GM19240 (cell line): Measurements from ENCODE around the gene LRP1B.
"Not testable (repeated sequence)": the region's sequence is repeated elsewhere in the genome, so short reads cannot be mapped to it uniquely, and the experiment has no call there.

ENCODE experiments used
- DNase-seq: peaks from one replicate; pipeline ENCODE4 v3.0.0; 2011; ENCODE audit warnings: low spot score; ENCODE audit not compliant: insufficient read length

The LRP1B gene

DNA sequence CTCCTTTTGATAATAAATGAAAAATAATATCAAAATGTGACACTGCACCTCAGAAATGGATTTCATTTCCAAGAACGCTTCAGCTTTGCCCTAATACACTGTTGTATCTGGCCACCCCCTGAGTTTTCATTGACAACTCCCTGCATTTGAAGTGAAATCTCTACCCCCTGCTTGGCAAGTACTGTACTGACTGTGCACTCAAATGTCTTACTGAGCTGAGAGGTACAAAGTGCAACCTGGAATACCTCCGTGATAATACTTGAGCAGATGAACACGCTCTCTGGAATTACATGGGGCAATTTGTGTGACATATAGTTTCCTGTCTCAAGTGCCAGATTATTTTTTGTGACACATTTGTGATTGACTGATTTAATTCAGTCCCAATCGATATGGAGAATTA is 231.1 kb downstream of the LRP1B start:
- no peak for DNase-seq

GRCh38 chr2:141889788-141890187 is 241.0 kb downstream of the LRP1B start:
- DNase-seq: no peak

DNA sequence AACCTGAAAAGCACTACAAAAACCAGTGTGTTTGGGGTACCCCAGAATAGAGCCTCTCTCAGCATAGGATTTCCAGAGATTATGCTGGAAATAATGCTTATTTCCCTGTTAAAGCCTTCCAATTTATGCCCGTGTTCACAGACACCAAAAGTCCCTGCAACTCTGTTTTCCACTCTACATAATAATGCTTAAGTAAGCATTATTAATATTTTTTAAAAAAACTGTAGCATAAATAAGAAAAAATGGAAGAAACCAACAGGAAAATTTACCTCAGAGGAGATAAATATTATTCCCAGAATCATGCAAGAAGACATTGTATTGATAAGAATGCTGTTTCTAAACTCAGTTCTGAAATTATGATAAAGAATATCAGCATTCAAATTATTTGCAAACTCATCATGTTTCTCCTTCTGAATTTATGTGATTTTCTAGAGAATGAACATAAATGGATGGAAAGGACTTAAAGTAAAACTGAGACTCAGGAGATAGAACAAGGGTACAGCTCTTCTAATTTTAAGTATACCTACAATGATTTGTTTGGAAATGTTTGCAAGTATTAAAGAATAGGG is 241.7 kb downstream of the LRP1B start:
- no peak for DNase-seq

DNA sequence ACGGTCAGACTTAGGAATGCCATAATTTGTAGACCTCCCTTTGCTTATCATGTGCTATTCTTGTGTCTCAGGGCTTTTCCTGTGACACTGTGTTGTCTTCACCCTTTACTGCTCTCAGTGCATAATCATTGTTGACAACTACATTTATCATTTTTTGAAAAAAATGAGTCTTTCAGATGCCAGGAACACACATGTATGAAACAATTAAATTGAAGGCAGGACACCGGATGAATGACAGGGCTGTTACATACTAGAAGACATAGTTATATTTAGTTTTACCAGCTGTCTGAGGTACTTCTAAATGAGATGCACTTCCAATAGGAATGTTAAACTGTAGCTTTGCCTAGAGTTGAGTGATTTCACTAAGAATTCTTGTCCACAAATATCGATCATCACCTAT is 243.5 kb downstream of the LRP1B start:
- DNase-seq: no peak

- DNase-seq: no peak
These were observed 252.8 kb downstream of the LRP1B start for GRCh38 chr2:141878016-141878415.

DNA sequence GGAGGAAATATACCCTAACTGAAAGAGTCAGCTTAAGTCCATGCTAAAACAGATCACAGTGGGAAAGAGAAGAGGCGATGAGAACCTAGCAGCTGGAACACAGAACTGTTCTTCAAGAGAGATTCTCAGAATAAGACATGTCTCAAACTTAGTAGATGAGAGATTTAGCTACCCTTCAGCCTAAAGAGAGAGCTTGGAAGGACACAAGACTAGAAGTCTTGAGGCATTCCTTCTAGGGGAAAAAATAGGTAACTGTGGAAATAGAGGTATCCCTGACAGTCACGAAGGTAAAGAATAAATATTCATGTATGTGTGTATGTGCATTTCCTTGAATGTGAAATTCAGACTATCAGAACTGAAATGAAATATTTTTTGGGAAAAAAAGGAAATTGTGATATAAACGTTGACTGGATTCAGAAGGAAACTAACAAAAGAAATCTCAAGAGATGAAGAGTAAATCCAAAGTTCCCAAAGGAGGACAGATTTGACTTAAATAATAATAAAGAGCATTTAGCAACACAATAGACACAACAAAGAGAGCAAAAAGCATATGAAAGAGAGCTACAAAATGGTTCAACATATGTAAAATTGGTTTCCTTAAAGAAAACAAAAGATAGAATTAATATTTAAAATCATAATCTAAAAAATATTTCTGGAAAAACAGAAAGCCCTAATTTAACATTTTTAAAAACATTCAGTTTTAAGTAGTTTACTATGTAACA is 258.7 kb downstream of the LRP1B start:
- DNase-seq: no peak

DNA sequence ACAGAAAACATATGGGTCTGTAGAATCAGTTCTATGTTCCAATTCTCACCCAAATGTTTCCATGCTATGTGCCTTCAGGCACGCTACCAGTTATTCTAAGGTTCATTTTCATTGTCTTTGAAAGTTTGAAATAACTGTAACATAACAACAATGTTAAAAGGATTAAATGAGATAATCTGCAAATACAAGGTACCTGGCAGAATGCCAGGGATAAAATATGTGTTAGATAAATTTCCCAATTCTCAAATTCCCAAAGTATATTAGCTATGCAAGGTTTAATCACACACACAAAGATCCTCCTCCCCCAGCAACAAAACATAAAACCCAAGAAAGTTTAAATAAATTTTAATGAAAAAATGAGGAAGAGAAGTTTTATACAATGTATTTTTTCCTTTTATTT is 261.2 kb downstream of the LRP1B start:
- DNase-seq: no peak

GRCh38 chr2:141863964-141864363 is 266.9 kb downstream of the LRP1B start:
- DNase-seq: no peak

- no peak for DNase-seq
These were observed 274.4 kb downstream of the LRP1B start for GRCh38 chr2:141856215-141856919.

DNA sequence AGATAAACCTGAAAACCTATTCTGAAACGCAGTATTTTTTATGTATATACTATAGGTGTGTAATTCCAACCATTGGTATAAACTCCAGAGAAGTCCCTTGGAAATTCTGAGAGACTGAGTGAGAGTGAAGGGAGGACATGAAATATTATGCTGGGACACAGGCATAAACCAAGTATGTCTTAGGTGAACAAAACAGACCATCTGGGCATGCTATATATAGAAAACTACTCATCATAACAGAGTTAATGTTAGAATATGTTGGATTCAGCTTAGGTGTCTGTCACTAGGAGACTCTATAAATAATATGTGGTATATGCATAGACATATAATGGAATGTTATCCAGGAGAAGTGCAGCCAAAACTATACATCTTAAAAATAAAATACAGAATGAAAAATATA is 282.6 kb downstream of the LRP1B start:
- no peak for DNase-seq

DNA sequence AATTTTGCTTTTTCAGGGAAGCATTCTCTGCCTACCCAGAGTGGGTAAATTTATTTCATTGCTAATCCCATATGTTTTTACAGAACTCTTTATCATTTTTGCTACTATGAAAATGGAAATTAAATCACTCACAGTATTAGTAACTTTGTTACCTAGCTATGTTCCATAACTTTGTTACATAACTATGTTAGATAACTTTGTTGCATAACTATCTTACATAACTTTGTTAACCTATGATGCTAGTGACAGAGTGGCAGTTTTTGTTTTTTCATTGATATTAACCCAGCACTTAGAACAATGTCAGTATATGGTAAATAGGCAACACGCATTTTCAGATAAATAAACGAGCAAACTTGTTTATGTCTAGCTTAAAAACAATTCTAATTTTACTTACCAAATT is 286.6 kb downstream of the LRP1B start:
- DNase-seq: no peak

DNA sequence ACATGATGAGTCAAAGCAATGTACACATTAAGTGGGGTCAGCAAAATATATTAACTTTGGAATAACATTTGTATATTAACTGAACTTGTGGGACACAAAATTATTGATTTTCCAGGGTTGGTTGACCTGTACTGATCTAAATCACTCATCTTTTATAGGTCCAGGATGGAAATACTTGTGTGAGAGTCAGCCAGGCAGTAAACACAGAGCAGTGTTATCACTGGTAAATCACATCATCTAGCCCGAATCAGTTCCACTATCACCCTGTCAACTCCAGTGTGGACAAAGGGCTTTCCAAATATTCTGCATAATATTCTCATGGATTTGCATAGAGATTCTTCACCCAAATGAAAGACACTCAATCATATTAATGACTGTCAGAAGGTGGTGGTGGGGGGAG is 295.7 kb downstream of the LRP1B start:
- no peak for DNase-seq

- DNase-seq: no peak
These were observed 302.1 kb downstream of the LRP1B start for GRCh38 chr2:141828761-141829160.

GRCh38 chr2:141824790-141825189 is 306.0 kb downstream of the LRP1B start:
- DNase-seq: no peak

DNA sequence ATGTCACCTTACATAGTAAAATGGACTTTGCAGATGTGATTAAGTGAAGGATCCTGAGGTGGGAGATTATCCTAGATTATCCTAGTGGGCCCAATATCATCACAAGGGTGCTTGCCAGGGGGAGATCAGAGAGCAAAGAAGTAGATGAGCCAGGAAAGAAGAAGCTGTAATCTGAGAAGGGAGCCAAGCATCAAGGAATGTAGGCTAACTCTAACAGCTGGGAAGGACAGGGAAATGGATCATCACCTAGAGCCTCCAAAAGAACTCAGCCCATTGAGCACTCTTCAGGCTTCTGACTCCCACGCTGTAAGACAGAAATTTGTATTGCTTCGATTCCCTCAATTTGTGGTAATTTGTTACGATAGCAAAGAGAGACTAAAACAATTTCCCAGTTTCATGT is 309.9 kb downstream of the LRP1B start:
- no peak for DNase-seq

- DNase-seq: not testable (repeated sequence)
These were observed 315.5 kb downstream of the LRP1B start for GRCh38 chr2:141815320-141815719.

GRCh38 chr2:141814150-141814549 is 316.7 kb downstream of the LRP1B start:
- DNase-seq: no peak

GRCh38 chr2:141810148-141810547 is 320.7 kb downstream of the LRP1B start:
- DNase-seq: no peak

DNA sequence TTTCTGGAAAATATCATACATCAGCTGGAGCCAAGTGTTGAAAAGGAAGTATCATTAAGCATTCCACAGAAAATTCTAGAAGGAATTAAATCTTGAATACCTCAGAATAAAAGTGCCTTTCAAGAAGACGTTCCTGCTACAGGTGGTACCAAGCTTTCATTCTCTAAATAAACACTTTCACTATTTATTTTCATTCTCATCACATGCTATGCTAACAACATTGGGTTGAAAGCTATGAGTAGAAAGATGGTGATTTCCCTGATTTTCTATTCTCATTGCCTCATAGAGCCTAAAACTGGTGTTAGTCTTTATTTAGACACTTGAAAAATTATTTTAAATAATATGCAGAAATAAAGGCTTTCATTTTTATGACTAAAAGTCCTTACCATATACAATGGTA is 324.7 kb downstream of the LRP1B start:
- no peak for DNase-seq

GRCh38 chr2:141805302-141805701 is 325.5 kb downstream of the LRP1B start:
- no peak for DNase-seq

GRCh38 chr2:141796449-141796848 is 334.4 kb downstream of the LRP1B start:
- DNase-seq: no peak

DNA sequence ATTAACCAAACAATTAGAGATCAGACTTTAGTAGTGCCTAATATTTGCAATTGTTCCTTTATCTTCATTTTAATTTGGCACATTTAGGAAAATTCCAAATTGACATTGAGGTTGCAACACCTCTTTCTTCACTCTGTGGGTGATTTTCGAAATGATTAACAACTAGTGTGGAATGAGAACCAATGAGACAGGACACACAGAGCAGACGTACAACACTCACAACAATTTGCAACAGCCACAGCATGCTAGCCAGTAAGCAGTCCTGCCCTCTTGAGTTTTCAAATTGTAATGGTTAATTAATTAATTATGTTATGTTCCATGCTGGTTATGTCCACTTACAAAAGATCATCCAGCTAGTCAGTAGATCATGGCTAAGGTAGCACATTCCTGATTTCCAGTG is 339.3 kb downstream of the LRP1B start:
- DNase-seq: no peak

- no peak for DNase-seq
These were observed 348.2 kb downstream of the LRP1B start for GRCh38 chr2:141782574-141782973.
